Pancreas (tissue), 10 donors: ENCODE measurements around the gene PNMA8A. TPM values are rescaled to one million over a fixed set of nuclear protein-coding genes. Genes with fewer than 3 reads are reported as not detected.
A peak's percentile ranks its signal among the peaks of the same experiment; 100 is the strongest.

Source experiments
- ATAC-seq, 4 donors: fragments of 200-7000 bp; cut with Tn5 transposase; one replicate each; pipeline versions ENCODE4 v1.8.0 to v1.9.1; 2020; ENCODE audit warnings: mild to moderate bottlenecking in 4 of 4, moderate library complexity in 4 of 4
- DNase-seq, 6 donors: peaks; one replicate each; pipeline ENCODE4 v3.0.0-alpha.2; 2020
- FAIRE-seq: peaks from 2 replicates; lab custom pipeline; 2012; peaks lifted over from hg19 to GRCh38; lab: Jason Lieb, UNC
- H3K27ac ChIP-seq, 4 donors: fragments of 200-600 bp; sonication (generic); 1 replicate in 3 of 4; 2 replicates in 1 of 4; pipeline versions ENCODE4 v1.5.0 to v1.8.0; 2020
- H3K27me3 ChIP-seq, 4 donors: fragments of 200-600 bp; one replicate each; pipeline ENCODE4 v1.8.0; 2021
- H3K36me3 ChIP-seq, 3 donors: fragments of 200-600 bp; sonication (generic) in 1 of 3; one replicate each; pipeline versions ENCODE4 v1.5.0 to v1.8.0; 2020 to 2021
- H3K4me1 ChIP-seq, 3 donors: fragments of 200-600 bp; one replicate each; pipeline ENCODE4 v1.8.0; 2021
- H3K4me3 ChIP-seq, 4 donors: fragments of 200-600 bp; sonication (generic) in 2 of 4; one replicate each; pipeline versions ENCODE4 v1.5.0 to v1.8.0; 2020 to 2021
- H3K9me3 ChIP-seq, 4 donors: fragments of 200-600 bp; one replicate each; pipeline ENCODE4 v1.8.0; 2021
- WGBS, 2 donors: extraction: QIAGEN DNeasy Blood & Tissue Kit; methylation state at CpG; one replicate each; pipeline ENCODE4 v1.1.7; 2013; 5-methylcytosine and 5-hydroxymethylcytosine counted together
- intact Hi-C, 3 donors: fragments of 100-400 bp; cut with DNase I; formaldehyde crosslinking; loops; one replicate each; pipeline versions ENCODE4 v1.11.1 to v1.14.2; 2022
- polyA plus RNA-seq, 2 donors: library from polyadenylated mRNA; stranded (reverse); fragments of 200-250 nt; gene quantifications; one replicate each; pipeline ENCODE4 v1.2.3, GENCODE V29; 2013
- total RNA-seq, 6 donors: library from RNA; stranded (reverse); fragmentation: NEBNext Ultra II Directional in 4 of 6; extraction: Animal tissue kit (Norgen Biotek cat#: 25700) in 4 of 6; gene quantifications; one replicate each; pipeline versions ENCODE4 v1.2.1 to v1.2.4, GENCODE V29; 2021 to 2023
- TF ChIP-seq, protein P1 (sequence below), 4 donors: fragments of 200-600 bp; sonication (generic) in 3 of 4; IDR thresholded peaks; one replicate each; pipeline versions ENCODE4 v1.5.0 to v1.8.0; 2021; ENCODE audit warnings: antibody characterized with exemption in 4 of 4
- donor health status: healthy with polysubstance abuse.
- donor health status: DM: no; HTN: no; CAD: no; lungs with moderate emphysema.
- donor health status: DM: no; HTN: no; CAD: no.
- donor health status: control.
- donor health status: control.
- donor health status: Bipolar disorder and iron deficiency.
- donor health status: DM: yes; HTN: yes; CAD: no.
- donor health status: DM: no; HTN: no; CAD: no.
- donor health status: DM: no; HTN: no; CAD: no.
- donor health status: DM: yes; HTN: yes; CAD: no.

Gene PNMA8A, protein sequence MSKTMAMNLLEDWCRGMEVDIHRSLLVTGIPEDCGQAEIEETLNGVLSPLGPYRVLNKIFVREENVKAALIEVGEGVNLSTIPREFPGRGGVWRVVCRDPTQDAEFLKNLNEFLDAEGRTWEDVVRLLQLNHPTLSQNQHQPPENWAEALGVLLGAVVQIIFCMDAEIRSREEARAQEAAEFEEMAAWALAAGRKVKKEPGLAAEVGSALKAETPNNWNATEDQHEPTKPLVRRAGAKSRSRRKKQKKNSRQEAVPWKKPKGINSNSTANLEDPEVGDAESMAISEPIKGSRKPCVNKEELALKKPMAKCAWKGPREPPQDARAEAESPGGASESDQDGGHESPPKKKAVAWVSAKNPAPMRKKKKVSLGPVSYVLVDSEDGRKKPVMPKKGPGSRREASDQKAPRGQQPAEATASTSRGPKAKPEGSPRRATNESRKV
- total RNA-seq (1 to 10 TPM; 2.4 to 8.0 (median 5.8) TPM), polyA plus RNA-seq (1 to 10 TPM; 2.4 to 8.9 TPM)

DNA sequence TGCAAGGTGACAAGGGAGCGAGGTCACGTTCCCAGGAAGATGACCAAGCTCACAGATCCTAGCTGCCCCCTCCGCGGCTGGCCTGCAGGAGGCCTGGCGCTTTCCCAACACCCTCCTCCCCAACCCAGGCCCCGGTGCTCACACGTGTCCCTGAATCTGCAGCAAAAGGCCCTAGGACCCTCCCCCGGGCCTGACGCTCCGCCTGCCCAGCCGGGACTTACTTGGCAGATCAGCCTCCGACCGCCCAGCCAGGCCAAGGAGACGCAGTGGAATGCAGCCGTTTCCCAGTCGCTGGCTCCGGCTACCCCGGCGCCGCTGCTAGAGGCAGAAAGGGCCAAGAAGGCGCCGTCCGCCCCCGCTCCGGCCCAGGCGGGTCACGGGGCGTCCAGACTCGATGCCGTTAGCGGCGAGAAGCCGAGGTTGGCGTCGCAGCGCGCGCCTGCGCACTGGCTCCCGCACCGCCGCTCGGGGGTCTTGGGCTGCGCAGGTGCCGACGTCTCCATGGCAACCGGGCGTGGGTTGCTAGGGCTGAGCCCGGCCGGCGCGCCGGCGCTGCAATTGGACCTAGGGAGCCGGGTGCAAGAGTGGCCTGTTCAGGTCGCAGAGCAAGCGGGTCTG lies at the start of gene PNMA8A:
TSS of gene PNMA8A (minus strand) at position 448 of the 618 bp plus-strand sequence. CDS start 528 bp downstream, outside the sequence.
- intact Hi-C loops: no loop called here
- peak; percentile 84 to 88 (median 86) for ATAC-seq
- no peaks in the 10 kb centered on the region for H3K36me3 ChIP-seq
- peak; percentile 58 to 90 (median 74) for DNase-seq
- WGBS, 2 donors: 1 to 2% methylated on average over 40 to 57 of the region's 57 CpGs
- TF ChIP-seq, protein P1, sequence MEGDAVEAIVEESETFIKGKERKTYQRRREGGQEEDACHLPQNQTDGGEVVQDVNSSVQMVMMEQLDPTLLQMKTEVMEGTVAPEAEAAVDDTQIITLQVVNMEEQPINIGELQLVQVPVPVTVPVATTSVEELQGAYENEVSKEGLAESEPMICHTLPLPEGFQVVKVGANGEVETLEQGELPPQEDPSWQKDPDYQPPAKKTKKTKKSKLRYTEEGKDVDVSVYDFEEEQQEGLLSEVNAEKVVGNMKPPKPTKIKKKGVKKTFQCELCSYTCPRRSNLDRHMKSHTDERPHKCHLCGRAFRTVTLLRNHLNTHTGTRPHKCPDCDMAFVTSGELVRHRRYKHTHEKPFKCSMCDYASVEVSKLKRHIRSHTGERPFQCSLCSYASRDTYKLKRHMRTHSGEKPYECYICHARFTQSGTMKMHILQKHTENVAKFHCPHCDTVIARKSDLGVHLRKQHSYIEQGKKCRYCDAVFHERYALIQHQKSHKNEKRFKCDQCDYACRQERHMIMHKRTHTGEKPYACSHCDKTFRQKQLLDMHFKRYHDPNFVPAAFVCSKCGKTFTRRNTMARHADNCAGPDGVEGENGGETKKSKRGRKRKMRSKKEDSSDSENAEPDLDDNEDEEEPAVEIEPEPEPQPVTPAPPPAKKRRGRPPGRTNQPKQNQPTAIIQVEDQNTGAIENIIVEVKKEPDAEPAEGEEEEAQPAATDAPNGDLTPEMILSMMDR (IDR thresholded peaks at IDR 0.05): no peak
- peak within 1 kb of the TSS; percentile 40 to 69 (median 56) for H3K27ac ChIP-seq
- H3K9me3 ChIP-seq: no peaks in the 10 kb centered on the region
- no peak for FAIRE-seq
- peak within 1 kb of the TSS; percentile 30 to 59 (median 47) for H3K4me3 ChIP-seq
- peaks cover 0 to 5% (median 4%) of the 10 kb centered on the region in 3 donors for H3K4me1 ChIP-seq
- no peaks in the 10 kb centered on the region for H3K27me3 ChIP-seq

DNA sequence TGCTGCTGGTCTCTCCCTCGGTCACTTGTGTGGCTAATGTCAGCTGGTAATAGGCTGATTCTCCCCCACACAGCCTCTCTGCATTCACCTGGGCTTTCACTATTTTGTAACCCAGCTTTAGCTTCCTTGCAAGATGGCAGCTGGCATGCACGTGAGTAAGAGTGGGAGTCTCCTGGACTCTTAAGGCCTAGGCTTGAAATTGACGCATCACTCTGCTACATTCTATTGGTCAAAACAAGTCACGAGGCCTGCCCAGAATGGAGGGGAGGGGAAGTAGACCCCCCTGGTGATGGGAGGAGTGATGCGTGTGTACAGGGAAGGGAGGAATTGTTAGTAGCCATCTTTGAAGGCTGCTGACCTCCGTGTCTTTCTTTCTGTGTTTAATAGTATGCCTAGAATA lies 49.3 kb upstream of the PNMA8A start:
- Histone ChIP-seq H3K27ac (no peak overlapping the region), H3K4me3 (no peak overlapping the region), H3K36me3 (no peaks in the 10 kb centered on the region), H3K9me3 (no peaks in the 10 kb centered on the region), H3K27me3 (no peaks in the 10 kb centered on the region), H3K4me1 (no peaks in the 10 kb centered on the region)
- DNase-seq: no peak
- no peak for FAIRE-seq
- intact Hi-C loops: loop anchor here in 1 of 3 donors (10.0 kb wide), 1 partner anchor 144 kb away; the partner anchor contains the start of gene DACT3
- WGBS, 2 donors: 89 to 93% methylated on average over 6 of the region's 6 CpGs
- ATAC-seq: no peak
- TF ChIP-seq, protein P1 (IDR thresholded peaks at IDR 0.05): no peak

DNA sequence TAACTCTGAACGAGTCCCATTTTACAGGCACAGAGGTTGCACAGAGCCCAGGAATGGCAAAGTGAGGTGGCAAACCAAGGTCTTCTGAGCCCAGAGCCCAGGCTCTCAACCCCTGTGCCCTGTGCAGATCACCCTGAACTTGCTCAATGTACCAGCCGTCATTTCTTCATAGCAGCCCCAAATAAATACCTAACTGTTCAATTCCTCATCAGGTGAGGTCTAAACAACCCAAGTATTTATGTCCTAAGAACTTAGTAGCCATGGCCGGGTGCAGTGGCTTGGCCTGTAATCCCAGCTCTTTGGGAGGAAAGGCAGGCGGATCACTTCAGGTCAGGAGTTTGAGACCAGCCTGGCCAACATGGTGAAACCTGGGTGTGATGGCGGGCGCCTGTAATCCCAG lies 46.1 kb upstream of the PNMA8A start:
- TF ChIP-seq, protein P1 (IDR thresholded peaks at IDR 0.05): no peak
- 81 to 93% methylated on average over 6 of the region's 6 CpGs for WGBS, 2 donors
- DNase-seq: no peak
- no peaks in the 10 kb centered on the region for H3K4me1 ChIP-seq
- no peaks in the 10 kb centered on the region for H3K27me3 ChIP-seq
- no peaks in the 10 kb centered on the region for H3K36me3 ChIP-seq
- H3K4me3 ChIP-seq: no peak overlapping the region
- no peaks in the 10 kb centered on the region for H3K9me3 ChIP-seq
- no peak overlapping the region for H3K27ac ChIP-seq
- no peak for FAIRE-seq
- intact Hi-C loops: no loop called here
- no peak for ATAC-seq

DNA sequence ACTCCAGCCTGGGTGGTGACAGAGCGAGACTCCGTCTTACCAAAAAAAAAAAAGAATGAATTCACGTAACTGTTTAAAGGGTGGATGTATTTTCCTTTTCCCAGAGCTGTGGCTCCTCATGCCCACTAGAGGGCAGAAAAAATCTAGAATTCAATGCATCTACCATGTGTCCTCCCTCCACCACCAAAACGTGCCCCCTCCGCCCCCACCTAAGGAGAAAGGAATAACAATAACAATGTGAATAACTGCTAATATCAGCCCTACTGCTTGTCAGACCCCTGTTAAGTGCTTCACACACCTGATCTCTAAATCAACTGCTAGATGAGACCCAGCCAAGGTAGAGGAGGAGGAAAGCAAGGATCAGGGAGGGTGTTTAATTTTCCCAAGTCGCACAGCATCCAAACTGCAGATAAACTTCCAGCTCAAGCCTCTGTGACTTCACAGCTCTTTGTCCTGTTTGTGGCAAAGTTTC lies 44.6 kb upstream of the PNMA8A start:
- Histone ChIP-seq H3K27me3 (no peaks in the 10 kb centered on the region), H3K9me3 (no peaks in the 10 kb centered on the region), H3K27ac (no peak overlapping the region), H3K36me3 (no peaks in the 10 kb centered on the region), H3K4me3 (no peak overlapping the region), H3K4me1 (no peaks in the 10 kb centered on the region)
- ATAC-seq (peak in 3 of 4 donors; percentile 35 to 59 (median 56)), FAIRE-seq (no peak), DNase-seq (no peak)
- 13 to 18% methylated on average over 6 of the region's 6 CpGs for WGBS, 2 donors
- TF ChIP-seq, protein P1 (IDR thresholded peaks at IDR 0.05): peak; percentile 44 to 60 (median 58)
- intact Hi-C loops: no loop called here
